Ovary (tissue), 9 donors: Measurements from ENCODE around the gene NCAPH2. TPM values are rescaled to one million over a fixed set of nuclear protein-coding genes. Genes with fewer than 3 reads are reported as not detected.

Experiments
- DNase-seq, 5 donors: peaks; one replicate each; pipeline ENCODE4 v3.0.0-alpha.2; 2019 to 2020
- H3K27ac ChIP-seq, 2 donors: fragments of 200-600 bp; one replicate each; pipeline versions ENCODE4 v1.5.1 to v1.8.0; 2019 to 2022
- H3K27me3 ChIP-seq: fragments of 200-600 bp; one replicate; pipeline ENCODE4 v1.8.0; 2022
- H3K36me3 ChIP-seq: fragments of 200-600 bp; sonication (generic); one replicate; pipeline ENCODE4 v1.5.1; 2019
- H3K4me1 ChIP-seq: one replicate; pipeline ENCODE4 v1.8.1; 2013; ENCODE audit warnings: mild to moderate bottlenecking, moderate library complexity; ENCODE audit not compliant: insufficient read depth
- H3K4me3 ChIP-seq: fragments of 200-600 bp; sonication (generic); one replicate; pipeline ENCODE4 v1.5.1; 2017
- H3K9me3 ChIP-seq, 2 donors: fragments of 200-600 bp in 1 of 2; sonication (generic) in 1 of 2; one replicate each; pipeline versions ENCODE4 v1.5.1 to v1.8.1; 2013 to 2019; ENCODE audit warnings: mild to moderate bottlenecking in 1 of 2, moderate library complexity in 1 of 2
- CTCF ChIP-seq, 3 donors: fragments of 450-650 bp in 2 of 3; fragments of 200-600 bp in 1 of 3; IDR thresholded peaks; one replicate each; pipeline versions ENCODE4 v1.5.1 to v1.8.0; 2016 to 2022; ENCODE audit warnings: antibody characterized with exemption in 3 of 3, mild to moderate bottlenecking in 1 of 3
- EP300 ChIP-seq: sonication (generic); formaldehyde crosslinking; IDR thresholded peaks from one replicate; pipeline ENCODE4 v1.6.1; 2017; ENCODE audit warnings: antibody characterized with exemption
- POLR2A ChIP-seq: fragments of 450-650 bp; IDR thresholded peaks from one replicate; pipeline ENCODE4 v1.6.1; 2017; ENCODE audit warnings: antibody characterized with exemption, mild to moderate bottlenecking, moderate library complexity
- WGBS, 3 donors: extraction: QIAGEN DNeasy Blood & Tissue Kit in 1 of 3; methylation state at CpG; one replicate each; pipeline versions ENCODE4 v1.1.5 to v1.1.7; 2013 to 2017; 5-methylcytosine and 5-hydroxymethylcytosine counted together
- intact Hi-C, 4 donors: fragments of 100-400 bp; cut with DNase I; formaldehyde crosslinking; loops; one replicate each; pipeline versions ENCODE4 v1.11.0 to v1.15.1; 2022 to 2023
- polyA plus RNA-seq, 2 donors: library from polyadenylated mRNA; stranded (reverse); fragments of 200-250 nt in 1 of 2; fragments of 350-450 nt in 1 of 2; fragmentation: Illumina TruSeq in 1 of 2; extraction: RNeasy Lipid Tissue Mini Kit (QIAGEN cat#74804) in 1 of 2; gene quantifications; one replicate each; pipeline ENCODE4 v1.2.3, GENCODE V29; 2013 to 2014
- total RNA-seq, 7 donors: library from RNA; depleted of rRNA in 2 of 7; stranded (reverse); fragments of >200 nt in 2 of 7; fragmentation: NEBNext Ultra II Directional in 3 of 7; extraction: Animal tissue kit (Norgen Biotek cat#: 25700) in 3 of 7; gene quantifications; one replicate each; pipeline versions ENCODE4 v1.1.0 to v1.2.4, GENCODE V29; 2016 to 2023
- donor health status: DM: no; HTN: no; CAD: no; lungs with moderate emphysema.
- donor health status: DM: no; HTN: no; CAD: no.
- donor health status: Bipolar disorder and iron deficiency.
- donor health status: DM: yes; HTN: yes; CAD: no.
- donor health status: DM: no; HTN: no; CAD: no.
- donor health status: DM: yes; HTN: yes; CAD: no.

The NCAPH2 gene
- total and polyA plus RNA-seq, 9 donors = 11.5 to 61.5 (median 49.0) TPM

GRCh38 chr22:50546326-50547262 lies 38.6 kb downstream of the NCAPH2 start:
- Histone ChIP-seq H3K36me3 (no peaks in the 10 kb centered on the region), H3K9me3 (no peaks in the 10 kb centered on the region), H3K4me1 (no peaks in the 10 kb centered on the region), H3K27me3 (peaks cover 7% of the 10 kb centered on the region), H3K4me3 (no peak overlapping the region), H3K27ac (no peak overlapping the region)
- no peak for DNase-seq
- TF ChIP-seq EP300 (no peak), POLR2A (no peak)
- intact Hi-C loops = no loop called here
- WGBS, 3 donors = 25 to 54% (median 26%) methylated on average over 29 to 78 of the region's 78 CpGs

GRCh38 chr22:50547263-50547985 lies 39.4 kb downstream of the NCAPH2 start:
- WGBS, 3 donors = 9 to 14% (median 12%) methylated on average over 26 to 34 of the region's 35 CpGs
- intact Hi-C loops = no loop called here
- Histone ChIP-seq H3K9me3 (no peaks in the 10 kb centered on the region), H3K27me3 (peaks cover 7% of the 10 kb centered on the region), H3K36me3 (no peaks in the 10 kb centered on the region), H3K27ac (no peak overlapping the region), H3K4me3 (no peak overlapping the region), H3K4me1 (no peaks in the 10 kb centered on the region)
- DNase-seq = no peak
- TF ChIP-seq POLR2A (no peak), EP300 (no peak), CTCF (IDR thresholded peaks at IDR 0.05) (no peak)

GRCh38 chr22:50548040-50548920 lies 40.3 kb downstream of the NCAPH2 start:
- Histone ChIP-seq H3K4me1 (no peaks in the 10 kb centered on the region), H3K9me3 (no peaks in the 10 kb centered on the region), H3K27me3 (peaks cover 7% of the 10 kb centered on the region), H3K27ac (no peak overlapping the region), H3K4me3 (no peak overlapping the region), H3K36me3 (no peaks in the 10 kb centered on the region)
- 5 to 11% (median 6%) methylated on average over 43 to 56 of the region's 56 CpGs for WGBS, 3 donors
- intact Hi-C loops = no loop called here
- no peak for TF ChIP-seq POLR2A
- no peak for TF ChIP-seq EP300
- TF ChIP-seq CTCF (IDR thresholded peaks at IDR 0.05) = no peak
- no peak for DNase-seq

GRCh38 chr22:50548921-50549790 lies 41.1 kb downstream of the NCAPH2 start:
- Histone ChIP-seq H3K36me3 (no peaks in the 10 kb centered on the region), H3K4me1 (no peaks in the 10 kb centered on the region), H3K27ac (no peak overlapping the region), H3K4me3 (no peak overlapping the region), H3K9me3 (no peaks in the 10 kb centered on the region), H3K27me3 (peaks cover 7% of the 10 kb centered on the region)
- DNase-seq = no peak
- TF ChIP-seq POLR2A (no peak), EP300 (no peak), CTCF (IDR thresholded peaks at IDR 0.05) (no peak)
- intact Hi-C loops = no loop called here
- WGBS, 3 donors = 61 to 70% (median 69%) methylated on average over 51 to 68 of the region's 68 CpGs
